K562 (cell line): ENCODE measurements around the gene NADSYN1.

Source experiments
- CTCF ChIP-seq, 3 experiments: IDR thresholded peaks in 2 of 3; conservative IDR thresholded peaks in 1 of 3; 2 replicates each; pipeline ENCODE4 v1.5.1; 2011 to 2012; ENCODE audit warnings: low read length in 3 of 3, mild to moderate bottlenecking in 3 of 3, control low read depth in 2 of 3, improper control_type of control experiment in 1 of 3, inconsistent platforms in 1 of 3, low read depth in 1 of 3, mixed read lengths in 1 of 3, moderate library complexity in 1 of 3; ENCODE audit not compliant: insufficient read depth in 2 of 3
- DNMT1 ChIP-seq: fragments of 450-650 bp; IDR thresholded peaks from 2 replicates; pipeline ENCODE4 v1.6.1; 2016; ENCODE audit warnings: antibody characterized with exemption, mild to moderate bottlenecking
- EZH2 ChIP-seq: IDR thresholded peaks from 2 replicates; pipeline ENCODE4 v1.6.1; 2012; ENCODE audit warnings: low read depth, mild to moderate bottlenecking, inconsistent platforms, low read length, borderline replicate concordance
- MTA2 ChIP-seq: fragments of 450-650 bp; IDR thresholded peaks from 2 replicates; pipeline ENCODE4 v1.6.1; 2016; ENCODE audit warnings: low read depth
- MTA3 ChIP-seq: fragments of 450-650 bp; formaldehyde crosslinking; IDR thresholded peaks from 2 replicates; pipeline ENCODE4 v1.6.1; 2017; ENCODE audit warnings: mild to moderate bottlenecking, borderline replicate concordance
- POLR2A ChIP-seq: fragments of 450-650 bp; conservative IDR thresholded peaks from 2 replicates; pipeline ENCODE4 v1.6.1; 2016
- SMC3 ChIP-seq: conservative IDR thresholded peaks from 2 replicates; pipeline ENCODE4 v1.6.1; 2011; ENCODE audit warnings: low read depth, low read length, improper control_type of control experiment; ENCODE audit not compliant: insufficient read depth
- USF2 ChIP-seq: sonication (generic); formaldehyde crosslinking; IDR thresholded peaks from 2 replicates; pipeline ENCODE4 v1.5.0; 2020; ENCODE audit warnings: missing genetic modification reagents
- ZNF263 ChIP-seq: sonication (generic); formaldehyde crosslinking; IDR thresholded peaks from 2 replicates; pipeline ENCODE4 v1.8.0; 2022; ENCODE audit warnings: mild to moderate bottlenecking, missing genetic modification reagents, borderline replicate concordance
- TF ChIP-seq, protein P1 (sequence below): fragments of 200-400 bp; formaldehyde crosslinking; IDR thresholded peaks from 2 replicates; pipeline ENCODE4 v1.6.1; 2017; ENCODE audit warnings: mild to moderate bottlenecking, low read depth, low read length, moderate library complexity
- TF ChIP-seq, protein P2 (sequence below), 2 experiments: fragments of 450-650 bp; formaldehyde crosslinking in 1 of 2; IDR thresholded peaks; 2 replicates each; pipeline versions ENCODE4 v1.4.0 to v1.6.1; 2014 to 2020; ENCODE audit warnings: mild to moderate bottlenecking in 2 of 2, borderline replicate concordance in 1 of 2, low read depth in 1 of 2
- TF ChIP-seq, protein P3 (sequence below): fragments of 250-450 bp; sonication (Bioruptor Pico); IDR thresholded peaks from 2 replicates; pipeline ENCODE4 v1.5.0; 2021
- TF ChIP-seq, protein P4 (sequence below): fragments of 250-450 bp; sonication (Bioruptor Pico); IDR thresholded peaks from 2 replicates; pipeline ENCODE4 v1.4.0; 2020; ENCODE audit warnings: mild to moderate bottlenecking, moderate library complexity, borderline replicate concordance

DNA sequence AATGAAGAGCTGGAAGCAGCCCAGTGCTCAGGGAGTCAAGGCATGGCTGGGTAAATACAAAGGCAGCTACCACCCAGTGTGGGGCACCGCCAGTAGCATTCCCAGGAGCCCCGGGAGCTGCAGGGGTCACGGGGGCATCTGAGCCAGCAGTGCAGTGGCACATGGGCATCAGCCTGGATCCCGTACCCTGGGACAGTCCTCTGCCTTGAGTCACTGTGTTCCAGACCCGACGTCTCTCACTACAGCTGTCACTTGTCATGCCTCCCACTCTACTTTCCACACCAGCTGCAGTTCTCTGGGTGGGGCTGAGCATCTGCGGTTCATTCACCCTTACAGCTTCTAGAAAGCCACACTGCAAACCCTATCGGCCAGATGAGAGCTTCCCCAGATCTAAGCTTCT, 34.4 kb upstream of the NADSYN1 start:
- TF ChIP-seq ZNF263 (CRISPR knock-in tag) (no peak), MTA2 (no peak), EZH2 (no peak), MTA3 (no peak), SMC3 (no peak), DNMT1 (no peak), CTCF (IDR thresholded peaks at IDR 0.05 in 2 of 3, conservative IDR thresholded peaks at IDR 0.05 in 1 of 3; ENCODE audit: insufficient read depth in 2 of 3, low read depth in 1 of 3, low read length in 3 of 3) (no peak), USF2 (no peak), POLR2A (no peak)
- TF ChIP-seq, protein P1, sequence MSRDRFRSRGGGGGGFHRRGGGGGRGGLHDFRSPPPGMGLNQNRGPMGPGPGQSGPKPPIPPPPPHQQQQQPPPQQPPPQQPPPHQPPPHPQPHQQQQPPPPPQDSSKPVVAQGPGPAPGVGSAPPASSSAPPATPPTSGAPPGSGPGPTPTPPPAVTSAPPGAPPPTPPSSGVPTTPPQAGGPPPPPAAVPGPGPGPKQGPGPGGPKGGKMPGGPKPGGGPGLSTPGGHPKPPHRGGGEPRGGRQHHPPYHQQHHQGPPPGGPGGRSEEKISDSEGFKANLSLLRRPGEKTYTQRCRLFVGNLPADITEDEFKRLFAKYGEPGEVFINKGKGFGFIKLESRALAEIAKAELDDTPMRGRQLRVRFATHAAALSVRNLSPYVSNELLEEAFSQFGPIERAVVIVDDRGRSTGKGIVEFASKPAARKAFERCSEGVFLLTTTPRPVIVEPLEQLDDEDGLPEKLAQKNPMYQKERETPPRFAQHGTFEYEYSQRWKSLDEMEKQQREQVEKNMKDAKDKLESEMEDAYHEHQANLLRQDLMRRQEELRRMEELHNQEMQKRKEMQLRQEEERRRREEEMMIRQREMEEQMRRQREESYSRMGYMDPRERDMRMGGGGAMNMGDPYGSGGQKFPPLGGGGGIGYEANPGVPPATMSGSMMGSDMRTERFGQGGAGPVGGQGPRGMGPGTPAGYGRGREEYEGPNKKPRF, result no peak
- TF ChIP-seq, protein P2, sequence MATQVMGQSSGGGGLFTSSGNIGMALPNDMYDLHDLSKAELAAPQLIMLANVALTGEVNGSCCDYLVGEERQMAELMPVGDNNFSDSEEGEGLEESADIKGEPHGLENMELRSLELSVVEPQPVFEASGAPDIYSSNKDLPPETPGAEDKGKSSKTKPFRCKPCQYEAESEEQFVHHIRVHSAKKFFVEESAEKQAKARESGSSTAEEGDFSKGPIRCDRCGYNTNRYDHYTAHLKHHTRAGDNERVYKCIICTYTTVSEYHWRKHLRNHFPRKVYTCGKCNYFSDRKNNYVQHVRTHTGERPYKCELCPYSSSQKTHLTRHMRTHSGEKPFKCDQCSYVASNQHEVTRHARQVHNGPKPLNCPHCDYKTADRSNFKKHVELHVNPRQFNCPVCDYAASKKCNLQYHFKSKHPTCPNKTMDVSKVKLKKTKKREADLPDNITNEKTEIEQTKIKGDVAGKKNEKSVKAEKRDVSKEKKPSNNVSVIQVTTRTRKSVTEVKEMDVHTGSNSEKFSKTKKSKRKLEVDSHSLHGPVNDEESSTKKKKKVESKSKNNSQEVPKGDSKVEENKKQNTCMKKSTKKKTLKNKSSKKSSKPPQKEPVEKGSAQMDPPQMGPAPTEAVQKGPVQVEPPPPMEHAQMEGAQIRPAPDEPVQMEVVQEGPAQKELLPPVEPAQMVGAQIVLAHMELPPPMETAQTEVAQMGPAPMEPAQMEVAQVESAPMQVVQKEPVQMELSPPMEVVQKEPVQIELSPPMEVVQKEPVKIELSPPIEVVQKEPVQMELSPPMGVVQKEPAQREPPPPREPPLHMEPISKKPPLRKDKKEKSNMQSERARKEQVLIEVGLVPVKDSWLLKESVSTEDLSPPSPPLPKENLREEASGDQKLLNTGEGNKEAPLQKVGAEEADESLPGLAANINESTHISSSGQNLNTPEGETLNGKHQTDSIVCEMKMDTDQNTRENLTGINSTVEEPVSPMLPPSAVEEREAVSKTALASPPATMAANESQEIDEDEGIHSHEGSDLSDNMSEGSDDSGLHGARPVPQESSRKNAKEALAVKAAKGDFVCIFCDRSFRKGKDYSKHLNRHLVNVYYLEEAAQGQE (IDR thresholded peaks at IDR 0.05; ENCODE audit: borderline replicate concordance), result no peak
- TF ChIP-seq, protein P2 (CRISPR knock-in tag; IDR thresholded peaks at IDR 0.05; ENCODE audit: low read depth), result no peak
- TF ChIP-seq, protein P3, sequence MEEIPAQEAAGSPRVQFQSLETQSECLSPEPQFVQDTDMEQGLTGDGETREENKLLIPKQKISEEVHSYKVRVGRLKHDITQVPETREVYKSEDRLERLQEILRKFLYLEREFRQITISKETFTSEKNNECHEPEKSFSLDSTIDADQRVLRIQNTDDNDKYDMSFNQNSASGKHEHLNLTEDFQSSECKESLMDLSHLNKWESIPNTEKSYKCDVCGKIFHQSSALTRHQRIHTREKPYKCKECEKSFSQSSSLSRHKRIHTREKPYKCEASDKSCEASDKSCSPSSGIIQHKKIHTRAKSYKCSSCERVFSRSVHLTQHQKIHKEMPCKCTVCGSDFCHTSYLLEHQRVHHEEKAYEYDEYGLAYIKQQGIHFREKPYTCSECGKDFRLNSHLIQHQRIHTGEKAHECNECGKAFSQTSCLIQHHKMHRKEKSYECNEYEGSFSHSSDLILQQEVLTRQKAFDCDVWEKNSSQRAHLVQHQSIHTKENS, result no peak
- TF ChIP-seq, protein P4, sequence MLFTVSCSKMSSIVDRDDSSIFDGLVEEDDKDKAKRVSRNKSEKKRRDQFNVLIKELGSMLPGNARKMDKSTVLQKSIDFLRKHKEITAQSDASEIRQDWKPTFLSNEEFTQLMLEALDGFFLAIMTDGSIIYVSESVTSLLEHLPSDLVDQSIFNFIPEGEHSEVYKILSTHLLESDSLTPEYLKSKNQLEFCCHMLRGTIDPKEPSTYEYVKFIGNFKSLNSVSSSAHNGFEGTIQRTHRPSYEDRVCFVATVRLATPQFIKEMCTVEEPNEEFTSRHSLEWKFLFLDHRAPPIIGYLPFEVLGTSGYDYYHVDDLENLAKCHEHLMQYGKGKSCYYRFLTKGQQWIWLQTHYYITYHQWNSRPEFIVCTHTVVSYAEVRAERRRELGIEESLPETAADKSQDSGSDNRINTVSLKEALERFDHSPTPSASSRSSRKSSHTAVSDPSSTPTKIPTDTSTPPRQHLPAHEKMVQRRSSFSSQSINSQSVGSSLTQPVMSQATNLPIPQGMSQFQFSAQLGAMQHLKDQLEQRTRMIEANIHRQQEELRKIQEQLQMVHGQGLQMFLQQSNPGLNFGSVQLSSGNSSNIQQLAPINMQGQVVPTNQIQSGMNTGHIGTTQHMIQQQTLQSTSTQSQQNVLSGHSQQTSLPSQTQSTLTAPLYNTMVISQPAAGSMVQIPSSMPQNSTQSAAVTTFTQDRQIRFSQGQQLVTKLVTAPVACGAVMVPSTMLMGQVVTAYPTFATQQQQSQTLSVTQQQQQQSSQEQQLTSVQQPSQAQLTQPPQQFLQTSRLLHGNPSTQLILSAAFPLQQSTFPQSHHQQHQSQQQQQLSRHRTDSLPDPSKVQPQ (CRISPR knock-in tag), result no peak
